Coronary artery (tissue), 2 donors: ENCODE data around the gene SPINK5.

Source experiments
- DNase-seq: peaks from one replicate; pipeline ENCODE4 v3.0.0-alpha.2; 2017; ENCODE audit warnings: low spot score
- H3K27ac ChIP-seq, 2 donors: fragments of 200-600 bp; sonication (generic); one replicate each; pipeline ENCODE4 v1.5.1; 2016 to 2019
- H3K4me3 ChIP-seq: fragments of 200-600 bp; sonication (generic); 2 replicates; pipeline ENCODE4 v1.5.1; 2016; ENCODE audit warnings: mild to moderate bottlenecking, moderate library complexity
- CTCF ChIP-seq: fragments of 200-600 bp; sonication (generic); IDR thresholded peaks from one replicate; pipeline ENCODE4 v1.5.1; 2019; ENCODE audit warnings: antibody characterized with exemption

The SPINK5 gene

GRCh38 chr5:148063861-148064260 is at the start of gene SPINK5:
Gene SPINK5, plus strand, starts transcription at chr5:148063980. Its CDS starts 65 bp downstream, at chr5:148064045.
- H3K27ac ChIP-seq, result no peak within 1 kb of the TSS

GRCh38 chr5:148014276-148014675 is 49.5 kb upstream of the SPINK5 start:
- DNase-seq, result no peak
- TF ChIP-seq CTCF, result no peak
- no peak overlapping the region for H3K4me3 ChIP-seq
- H3K27ac ChIP-seq, result no peak overlapping the region

More at GRCh38 chr5:148063861-148064260, at the start of gene SPINK5:
- no peak for DNase-seq
- no peak for TF ChIP-seq CTCF
- H3K4me3 ChIP-seq, result no peak within 1 kb of the TSS

GRCh38 chr5:148020257-148020988 is 43.4 kb upstream of the SPINK5 start:
- no peak for TF ChIP-seq CTCF
- H3K4me3 ChIP-seq, result no peak overlapping the region
- DNase-seq, result no peak
- no peak overlapping the region for H3K27ac ChIP-seq

GRCh38 chr5:148027505-148027904 is 36.3 kb upstream of the SPINK5 start:
- TF ChIP-seq CTCF, result no peak
- H3K4me3 ChIP-seq, result no peak overlapping the region
- DNase-seq, result no peak
- no peak overlapping the region for H3K27ac ChIP-seq

- no peak overlapping the region for H3K27ac ChIP-seq
- DNase-seq, result no peak
- H3K4me3 ChIP-seq, result no peak overlapping the region
- no peak for TF ChIP-seq CTCF
These were observed 34.6 kb upstream of the SPINK5 start for GRCh38 chr5:148029131-148029530.

- Histone ChIP-seq H3K27ac (no peak overlapping the region), H3K4me3 (no peak overlapping the region)
- TF ChIP-seq CTCF, result no peak
- DNase-seq, result no peak
These were observed 30.6 kb upstream of the SPINK5 start for GRCh38 chr5:148033134-148033533.

GRCh38 chr5:148035676-148036075 is 28.1 kb upstream of the SPINK5 start:
- H3K4me3 ChIP-seq, result no peak overlapping the region
- DNase-seq, result no peak
- H3K27ac ChIP-seq, result no peak overlapping the region
- no peak for TF ChIP-seq CTCF
